H1 (cell line): Measurements from ENCODE around the gene KNDC1. TPM values are rescaled to one million over a fixed set of nuclear protein-coding genes. Genes with fewer than 3 reads are reported as not detected.

Experiments used
- CTCF ChIA-PET: fragments of 300-600 bp; sonication (Branson Sonifier 250); formaldehyde crosslinking; loops from one replicate; lab custom pipeline; 2021; ENCODE audit not compliant: partially characterized antibody; lab: Charles Lee
- POLR2A ChIA-PET: fragments of 300-600 bp; sonication (Branson Sonifier 250); formaldehyde crosslinking; loops from one replicate; lab custom pipeline; 2021; ENCODE audit warnings: inconsistent platforms; ENCODE audit not compliant: partially characterized antibody; lab: Charles Lee
- DNase-seq, 2 experiments: peaks; one replicate each; pipeline versions ENCODE4 v3.0.0 to v3.0.0-alpha.2; 2010 to 2022; ENCODE audit warnings: low spot score in 2 of 2, low read depth in 1 of 2, mixed read lengths in 1 of 2
- FAIRE-seq: peaks from 2 replicates; lab custom pipeline; 2011; peaks lifted over from hg19 to GRCh38; lab: Jason Lieb, UNC
- H2AFZ ChIP-seq: 2 replicates; pipeline ENCODE4 v1.8.1; 2012; ENCODE audit warnings: low read length, inconsistent platforms
- H2AK5ac ChIP-seq: 2 replicates; pipeline ENCODE4 v1.6.1; 2013; ENCODE audit warnings: low read depth, low read length
- H2BK120ac ChIP-seq: replicated peaks from 2 replicates; pipeline ENCODE3; 2013; ENCODE audit warnings: low read depth, low read length, inconsistent platforms
- H2BK12ac ChIP-seq: 2 replicates; pipeline ENCODE4 v1.6.1; 2013; ENCODE audit warnings: low read depth, low read length
- H2BK15ac ChIP-seq: 2 replicates; pipeline ENCODE4 v1.6.1; 2013; ENCODE audit warnings: low read length
- H2BK20ac ChIP-seq: 2 replicates; pipeline ENCODE4 v1.6.1; 2013; ENCODE audit warnings: low read length
- H2BK5ac ChIP-seq: 2 replicates; pipeline ENCODE4 v1.6.1; 2013; ENCODE audit warnings: low read depth, low read length
- H3K14ac ChIP-seq: 2 replicates; pipeline ENCODE4 v1.6.1; 2013; ENCODE audit warnings: inconsistent platforms; ENCODE audit not compliant: insufficient read length
- H3K18ac ChIP-seq: 2 replicates; pipeline ENCODE4 v1.6.1; 2013; ENCODE audit warnings: low read length; ENCODE audit errors: extremely low read depth
- H3K23ac ChIP-seq: 2 replicates; pipeline ENCODE4 v1.6.1; 2013; ENCODE audit warnings: inconsistent platforms; ENCODE audit not compliant: insufficient read length
- H3K23me2 ChIP-seq: 2 replicates; pipeline ENCODE4 v1.6.1; 2013; ENCODE audit warnings: low read depth, low read length
- H3K27ac ChIP-seq: 2 replicates; pipeline ENCODE4 v1.6.1; 2011; ENCODE audit warnings: low read depth, low read length, inconsistent platforms
- H3K27me3 ChIP-seq, 4 experiments: replicated peaks in 1 of 4; 1 replicate in 1 of 4; 2 replicates in 3 of 4; pipeline versions ENCODE4 v1.6.1 to v1.8.1; 2011 to 2013; ENCODE audit warnings: low read length in 3 of 4, mild to moderate bottlenecking in 3 of 4, inconsistent platforms in 2 of 4, mixed read lengths in 2 of 4, moderate library complexity in 1 of 4; ENCODE audit not compliant: control insufficient read depth in 3 of 4, insufficient read depth in 3 of 4; ENCODE audit errors: extremely low read depth in 1 of 4
- H3K36me3 ChIP-seq, 4 experiments: 2 replicates each; pipeline versions ENCODE4 v1.6.1 to v1.8.1; 2011 to 2013; ENCODE audit warnings: mild to moderate bottlenecking in 4 of 4, low read length in 3 of 4, moderate library complexity in 2 of 4, control low read depth in 1 of 4, inconsistent platforms in 1 of 4; ENCODE audit not compliant: insufficient read depth in 4 of 4, control insufficient read depth in 2 of 4
- H3K4ac ChIP-seq: replicated peaks from 2 replicates; pipeline ENCODE3; 2013; ENCODE audit warnings: low read length, low read depth, mixed read lengths, inconsistent platforms; ENCODE audit not compliant: insufficient read length
- H3K4me1 ChIP-seq, 4 experiments: replicated peaks in 1 of 4; 1 replicate in 1 of 4; 2 replicates in 3 of 4; pipeline versions ENCODE4 v1.6.1 to v1.8.1; 2011 to 2013; ENCODE audit warnings: low read length in 3 of 4, inconsistent platforms in 2 of 4, mixed read lengths in 1 of 4; ENCODE audit not compliant: insufficient read depth in 4 of 4, control insufficient read depth in 3 of 4
- H3K4me2 ChIP-seq, 2 experiments: 2 replicates each; pipeline versions ENCODE4 v1.6.1 to v1.8.1; 2011 to 2013; ENCODE audit warnings: low read depth in 2 of 2, low read length in 2 of 2, control low read depth in 1 of 2, inconsistent platforms in 1 of 2, mild to moderate bottlenecking in 1 of 2; ENCODE audit not compliant: insufficient read depth in 1 of 2
- H3K4me3 ChIP-seq, 4 experiments: fragments of 200-600, 300-600 bp in 1 of 4; sonication (generic), shearing (Covaris generic), sonication (Bioruptor Twin) in 1 of 4; 2 replicates each; pipeline versions ENCODE4 v1.5.1 to v1.8.1; 2011 to 2016; ENCODE audit warnings: low read length in 4 of 4, low read depth in 3 of 4, control low read depth in 2 of 4, inconsistent platforms in 2 of 4, mild to moderate bottlenecking in 2 of 4, mixed read lengths in 1 of 4, moderate library complexity in 1 of 4; ENCODE audit not compliant: insufficient read depth in 2 of 4; ENCODE audit errors: extremely low read depth in 1 of 4
- H3K56ac ChIP-seq: replicated peaks from 2 replicates; pipeline ENCODE3; 2013; ENCODE audit warnings: low read depth, mild to moderate bottlenecking, mixed read lengths, low read length, inconsistent platforms; ENCODE audit not compliant: insufficient read length
- H3K79me1 ChIP-seq: 2 replicates; pipeline ENCODE4 v1.6.1; 2013; ENCODE audit warnings: low read depth, low read length, control low read depth
- H3K79me2 ChIP-seq, 2 experiments: 2 replicates each; pipeline versions ENCODE4 v1.6.1 to v1.8.1; 2012 to 2013; ENCODE audit warnings: low read length in 2 of 2, mild to moderate bottlenecking in 2 of 2, inconsistent platforms in 1 of 2; ENCODE audit not compliant: insufficient read depth in 2 of 2, control insufficient read depth in 1 of 2
- H3K9ac ChIP-seq, 4 experiments: replicated peaks in 1 of 4; 1 replicate in 1 of 4; 2 replicates in 3 of 4; pipeline versions ENCODE4 v1.6.1 to v1.8.1; 2011 to 2013; ENCODE audit warnings: low read depth in 3 of 4, low read length in 3 of 4, control low read depth in 2 of 4, mild to moderate bottlenecking in 2 of 4, moderate library complexity in 2 of 4, inconsistent platforms in 1 of 4; ENCODE audit errors: extremely low read depth in 1 of 4
- H3K9me3 ChIP-seq, 2 experiments: 2 replicates each; pipeline versions ENCODE4 v1.6.1 to v1.8.1; 2012 to 2013; ENCODE audit warnings: mild to moderate bottlenecking in 2 of 2, moderate library complexity in 2 of 2, control low read depth in 1 of 2, inconsistent platforms in 1 of 2, low read depth in 1 of 2, low read length in 1 of 2, mixed read lengths in 1 of 2; ENCODE audit not compliant: insufficient read depth in 2 of 2
- H4K20me1 ChIP-seq, 2 experiments: replicated peaks in 1 of 2; 2 replicates each; pipeline versions ENCODE3 to v1.8.1; 2011 to 2013; ENCODE audit warnings: inconsistent platforms in 2 of 2, low read length in 2 of 2, mild to moderate bottlenecking in 1 of 2; ENCODE audit not compliant: insufficient read depth in 2 of 2, control insufficient read depth in 1 of 2
- H4K5ac ChIP-seq: 2 replicates; pipeline ENCODE4 v1.6.1; 2013; ENCODE audit warnings: low read length, low read depth, mixed read lengths, inconsistent platforms; ENCODE audit not compliant: insufficient read length
- H4K8ac ChIP-seq: 2 replicates; pipeline ENCODE4 v1.8.0; 2013; ENCODE audit warnings: mild to moderate bottlenecking, moderate library complexity, low read length, inconsistent platforms; ENCODE audit not compliant: insufficient read depth; ENCODE audit errors: extremely low read depth
- H4K91ac ChIP-seq: replicated peaks from 2 replicates; pipeline ENCODE3; 2013; ENCODE audit warnings: low read length, mixed read lengths, inconsistent platforms; ENCODE audit not compliant: insufficient read length
- EGR1 ChIP-seq: IDR thresholded peaks from 2 replicates; pipeline ENCODE4 v1.6.1; 2011; ENCODE audit warnings: low read depth, low read length, borderline replicate concordance
- POLR2AphosphoS5 ChIP-seq: IDR thresholded peaks from 2 replicates; pipeline ENCODE4 v1.6.1; 2011; ENCODE audit warnings: low read depth, low read length
- WGBS, 2 experiments: shearing (Covaris generic) in 1 of 2; methylation state at CpG; one replicate each; pipeline versions ENCODE4 v1.1.6 to v1.1.7; 2013 to 2015; ENCODE audit warnings: low lambda C conversion rate in 2 of 2, mixed read lengths in 2 of 2, inconsistent platforms in 1 of 2, low coverage in 1 of 2, missing lambda C conversion rate in 1 of 2; ENCODE audit not compliant: insufficient replicate concordance in 2 of 2, insufficient coverage in 1 of 2, insufficient read length in 1 of 2; ENCODE audit errors: extremely low coverage in 1 of 2, missing lambda C conversion rate in 1 of 2; 5-methylcytosine and 5-hydroxymethylcytosine counted together
- polyA plus RNA-seq, 7 experiments: library from polyadenylated mRNA; depleted of rRNA in 3 of 7; stranded (reverse) in 5 of 7; unstranded in 2 of 7; fragments of >200 nt in 5 of 7; fragments of 200-250 nt in 2 of 7; gene quantifications; 1 replicate in 5 of 7; 2 replicates in 1 of 7; 4 replicates in 1 of 7; pipeline versions ENCODE4 v1.2.1 to v1.2.3, GENCODE V29; 2011 to 2013; ENCODE audit warnings: missing spikeins in 2 of 7, mixed read lengths in 2 of 7
- total RNA-seq: library from RNA; stranded (reverse); fragmentation: NEBNext Ultra II Directional; extraction: Animal tissue kit (Norgen Biotek cat#: 25700); gene quantifications from 2 replicates; pipeline ENCODE4 v1.2.1, GENCODE V29; 2021
- TF ChIP-seq, protein P1 (sequence below), 3 experiments: IDR thresholded peaks; 1 replicate in 2 of 3; 2 replicates in 1 of 3; pipeline versions ENCODE4 v1.5.1 to v1.6.1; 2011; ENCODE audit warnings: low read length in 3 of 3, mild to moderate bottlenecking in 3 of 3, inconsistent platforms in 2 of 3, low read depth in 1 of 3, moderate library complexity in 1 of 3; ENCODE audit not compliant: insufficient read depth in 1 of 3; ENCODE audit errors: control extremely low read depth in 1 of 3

The KNDC1 gene
- total and polyA plus RNA-seq, 2 of the 8 experiments (the other 6 are each of a cell fraction or from before 2014, with no cell fraction given): 7.5 to 16.7 TPM

GRCh38 chr10:133169173-133169947, 9.3 kb downstream of the KNDC1 start:
- Histone ChIP-seq H2BK120ac (no peak overlapping the region), H2AK5ac (no peak overlapping the region), H3K14ac (no peak overlapping the region), H3K23me2 (peaks cover under 1% of the 10 kb centered on the region; the same call in 1 of the 2 replicates), H4K91ac (no peak overlapping the region), H3K79me1 (peaks cover 11% of the 10 kb centered on the region), H3K23ac (no peak overlapping the region), H3K27me3 (no peaks in the 10 kb centered on the region), H3K4me3 (no peak overlapping the region), H2BK5ac (no peak overlapping the region), H2BK20ac (no peak overlapping the region), H4K8ac (no peak overlapping the region), H4K5ac (no peak overlapping the region), H4K20me1 (peaks cover 0 to 11% of the 10 kb centered on the region in 2 experiments), H3K27ac (no peak overlapping the region)
- WGBS, 2 experiments: 94% methylated on average over 29 of the region's 30 CpGs; no CpG with 5 or more reads in 1 of the 2 experiments
- DNase-seq: peak in 1 of 2 experiments; percentile 41
- peak; percentile 89 for TF ChIP-seq EGR1
- TF ChIP-seq, protein P1, sequence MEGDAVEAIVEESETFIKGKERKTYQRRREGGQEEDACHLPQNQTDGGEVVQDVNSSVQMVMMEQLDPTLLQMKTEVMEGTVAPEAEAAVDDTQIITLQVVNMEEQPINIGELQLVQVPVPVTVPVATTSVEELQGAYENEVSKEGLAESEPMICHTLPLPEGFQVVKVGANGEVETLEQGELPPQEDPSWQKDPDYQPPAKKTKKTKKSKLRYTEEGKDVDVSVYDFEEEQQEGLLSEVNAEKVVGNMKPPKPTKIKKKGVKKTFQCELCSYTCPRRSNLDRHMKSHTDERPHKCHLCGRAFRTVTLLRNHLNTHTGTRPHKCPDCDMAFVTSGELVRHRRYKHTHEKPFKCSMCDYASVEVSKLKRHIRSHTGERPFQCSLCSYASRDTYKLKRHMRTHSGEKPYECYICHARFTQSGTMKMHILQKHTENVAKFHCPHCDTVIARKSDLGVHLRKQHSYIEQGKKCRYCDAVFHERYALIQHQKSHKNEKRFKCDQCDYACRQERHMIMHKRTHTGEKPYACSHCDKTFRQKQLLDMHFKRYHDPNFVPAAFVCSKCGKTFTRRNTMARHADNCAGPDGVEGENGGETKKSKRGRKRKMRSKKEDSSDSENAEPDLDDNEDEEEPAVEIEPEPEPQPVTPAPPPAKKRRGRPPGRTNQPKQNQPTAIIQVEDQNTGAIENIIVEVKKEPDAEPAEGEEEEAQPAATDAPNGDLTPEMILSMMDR (IDR thresholded peaks at IDR 0.05; ENCODE audit: control extremely low read depth in 1 of 3, insufficient read depth in 1 of 3, low read depth in 1 of 3, low read length in 3 of 3): no peak
- TF ChIP-seq POLR2AphosphoS5: no peak
- TF ChIP-seq, all 59 proteins: peak for 1
- Histone ChIP-seq H2AFZ (no peak overlapping the region), H3K4me2 (no peak overlapping the region), H2BK12ac (no peak overlapping the region), H3K4ac (no peak overlapping the region), H3K9me3 (no peaks in the 10 kb centered on the region; a peak in 1 of 4 replicates), H2BK15ac (no peak overlapping the region), H3K56ac (no peak overlapping the region), H3K4me1 (peaks cover 0 to 6% (median 2%) of the 10 kb centered on the region in 4 experiments; a peak in 2 of 7 replicates), H3K79me2 (no peaks in the 10 kb centered on the region; a peak in 1 of 4 replicates), H3K36me3 (peaks cover 0 to 18% (median 9%) of the 10 kb centered on the region in 4 experiments; a peak in 5 of 8 replicates), H3K9ac (no peak overlapping the region), H3K18ac (no peak overlapping the region)
- ChIA-PET CTCF (no interaction called here), POLR2A (no interaction called here)
- no peak for FAIRE-seq
